Subcutaneous adipose tissue (tissue), 4 donors: ENCODE results near the gene KRTAP3-2. TPM values are rescaled to one million over a fixed set of nuclear protein-coding genes. Genes with fewer than 3 reads are reported as not detected.

ENCODE experiments used
- CTCF ChIP-seq: fragments of 450-650 bp; IDR thresholded peaks from one replicate; pipeline ENCODE4 v1.5.1; 2016; ENCODE audit warnings: low read depth, mild to moderate bottlenecking, control low read depth, antibody characterized with exemption, moderate library complexity
- small RNA-seq: library from RNA; depleted of rRNA; stranded (forward); fragments of <200 nt; gene quantifications from one replicate; pipeline ENCODE3, GENCODE V24; 2016
- total RNA-seq, 4 donors: library from RNA; depleted of rRNA; stranded (reverse); fragments of >200 nt; gene quantifications; one replicate each; pipeline ENCODE4 v1.1.0, GENCODE V29; 2016

Gene KRTAP3-2
- total RNA-seq, 4 donors from 2014 or later = not detected

- no peak for TF ChIP-seq CTCF
These were observed 47.0 kb downstream of the KRTAP3-2 start for GRCh38 chr17:40952661-40953060.

- no peak for TF ChIP-seq CTCF
These were observed 47.6 kb downstream of the KRTAP3-2 start for GRCh38 chr17:40952154-40952553.

GRCh38 chr17:40951011-40951622 lies 48.6 kb downstream of the KRTAP3-2 start:
- no peak for TF ChIP-seq CTCF

- no peak for TF ChIP-seq CTCF
These were observed 49.5 kb downstream of the KRTAP3-2 start for GRCh38 chr17:40950176-40950575.

- TF ChIP-seq CTCF = no peak
These were observed 50.3 kb downstream of the KRTAP3-2 start for GRCh38 chr17:40949418-40949817.

Small RNA genes lying within 50 kb of the gene (small RNA-seq; reads per million reads assigned to genes)
- gene KRTAP3-4P = not detected

Other genes starting within 250 kb of the KRTAP3-2 start
- not detected for gene KRT25, start 244.6 kb downstream of the KRTAP3-2 start, total RNA-seq
- not detected for gene KRT26, start 227.7 kb downstream of the KRTAP3-2 start, total RNA-seq
- not detected for gene KRT27, start 217.4 kb downstream of the KRTAP3-2 start, total RNA-seq
- gene KRT28, start 199.9 kb downstream of the KRTAP3-2 start, total RNA-seq = not detected
- 10 to 100 TPM in 1 of 4 donors, 1 to 10 TPM in 3; 4.8 to 14.0 (median 7.4) TPM for gene KRT10, start 177.3 kb downstream of the KRTAP3-2 start, total RNA-seq
- gene KRT12, start 132.7 kb downstream of the KRTAP3-2 start, total RNA-seq = 1 to 10 TPM in 1 of 4 donors, not detected in 3; 1.2 TPM
- not detected for gene KRT20, start 114.7 kb downstream of the KRTAP3-2 start, total RNA-seq
- gene KRT23, start 62.3 kb downstream of the KRTAP3-2 start, total RNA-seq = not detected
- not detected for gene KRT39, start 33.0 kb downstream of the KRTAP3-2 start, total RNA-seq
- gene KRT40, start 15.6 kb downstream of the KRTAP3-2 start, total RNA-seq = not detected
- not detected for gene KRTAP3-3, start 5.7 kb downstream of the KRTAP3-2 start, total RNA-seq
- gene KRTAP3-1, start 9.2 kb upstream of the KRTAP3-2 start, total RNA-seq = not detected
- not detected for gene KRTAP1-5, start 27.3 kb upstream of the KRTAP3-2 start, total RNA-seq
- not detected for gene KRTAP1-4, start 30.3 kb upstream of the KRTAP3-2 start, total RNA-seq
- gene KRTAP1-3, start 35.0 kb upstream of the KRTAP3-2 start, total RNA-seq = not detected
- not detected for gene KRTAP1-1, start 41.5 kb upstream of the KRTAP3-2 start, total RNA-seq
- gene KRTAP2-1, start 47.4 kb upstream of the KRTAP3-2 start, total RNA-seq = not detected
- not detected for gene KRTAP2-2, start 55.3 kb upstream of the KRTAP3-2 start, total RNA-seq
- gene KRTAP2-3, start 60.2 kb upstream of the KRTAP3-2 start, total RNA-seq = not detected
- gene KRTAP2-4, start 66.0 kb upstream of the KRTAP3-2 start, total RNA-seq = not detected
- not detected for gene KRTAP4-7, start 84.2 kb upstream of the KRTAP3-2 start, total RNA-seq
- gene KRTAP4-8, start 98.2 kb upstream of the KRTAP3-2 start, total RNA-seq = not detected
- gene KRTAP4-16, start 102.3 kb upstream of the KRTAP3-2 start, total RNA-seq = not detected
- gene KRTAP4-9, start 105.5 kb upstream of the KRTAP3-2 start, total RNA-seq = not detected
- gene KRTAP4-11, start 118.5 kb upstream of the KRTAP3-2 start, total RNA-seq = not detected
- gene KRTAP4-12, start 124.3 kb upstream of the KRTAP3-2 start, total RNA-seq = not detected
- not detected for gene KRTAP4-6, start 140.6 kb upstream of the KRTAP3-2 start, total RNA-seq
- gene KRTAP4-5, start 149.9 kb upstream of the KRTAP3-2 start, total RNA-seq = not detected
- not detected for gene KRTAP4-4, start 160.8 kb upstream of the KRTAP3-2 start, total RNA-seq
- not detected for gene KRTAP4-3, start 168.3 kb upstream of the KRTAP3-2 start, total RNA-seq
- gene KRTAP4-2, start 178.3 kb upstream of the KRTAP3-2 start, total RNA-seq = not detected
- not detected for gene KRTAP4-1, start 185.0 kb upstream of the KRTAP3-2 start, total RNA-seq
- gene KRTAP9-1, start 190.0 kb upstream of the KRTAP3-2 start, total RNA-seq = not detected
- gene KRTAP9-2, start 226.7 kb upstream of the KRTAP3-2 start, total RNA-seq = not detected
- not detected for gene KRTAP9-3, start 232.5 kb upstream of the KRTAP3-2 start, total RNA-seq
- not detected for gene KRTAP9-8, start 238.1 kb upstream of the KRTAP3-2 start, total RNA-seq
- gene KRTAP9-4, start 249.8 kb upstream of the KRTAP3-2 start, total RNA-seq = not detected